Brain microvascular endothelial cell (primary cell): ENCODE measurements around the gene HMOX2.

Experiments
- DNase-seq: peaks from one replicate; pipeline ENCODE4 v3.0.0-alpha.2; 2020
- H3K27ac ChIP-seq: fragments of 250-450 bp; sonication (Bioruptor Pico); 2 replicates; pipeline ENCODE4 v1.5.1; 2020; ENCODE audit warnings: mild to moderate bottlenecking, moderate library complexity
- H3K27me3 ChIP-seq: fragments of 250-450 bp; sonication (Bioruptor Pico); replicated peaks from 2 replicates; pipeline ENCODE4 v1.5.1; 2020; ENCODE audit warnings: mild to moderate bottlenecking
- H3K36me3 ChIP-seq: fragments of 250-450 bp; sonication (Bioruptor Pico); replicated peaks from 2 replicates; pipeline ENCODE4 v1.5.1; 2020; ENCODE audit warnings: mild to moderate bottlenecking
- H3K4me3 ChIP-seq: 2 replicates; pipeline ENCODE4 v1.5.1; 2011; ENCODE audit warnings: low read depth, mild to moderate bottlenecking, control low read depth, low read length, moderate library complexity
- CTCF ChIP-seq: IDR thresholded peaks from 2 replicates; pipeline ENCODE4 v1.5.1; 2011; ENCODE audit warnings: low read depth, mild to moderate bottlenecking, moderate library complexity, low read length, control low read depth, inconsistent platforms; ENCODE audit errors: missing control alignments
- in situ Hi-C: cut with HindIII; loops from 2 replicates; pipeline ENCODE4 v1.10.0; 2017; ENCODE audit warnings: low sequenced_read_pairs, low pct_ligation_motif_present

The HMOX2 gene

DNA sequence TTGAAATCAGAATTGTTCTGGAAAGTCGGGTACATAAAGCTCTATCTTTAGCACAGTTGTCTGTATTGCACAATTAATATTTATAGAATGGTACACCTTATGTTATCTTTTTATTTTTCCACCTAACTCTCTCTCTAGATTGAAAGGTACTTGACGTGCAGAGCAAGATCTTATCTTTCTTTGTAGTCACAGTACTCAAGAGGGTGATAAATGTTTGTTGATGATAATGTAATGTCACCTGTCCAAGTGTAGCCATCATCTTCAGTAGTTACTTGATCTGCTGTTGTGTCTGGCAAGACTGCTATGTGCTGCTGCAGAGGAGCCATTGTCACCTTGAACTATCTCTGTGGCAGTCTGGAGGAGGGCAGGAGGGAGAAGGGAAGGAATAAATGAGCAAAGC lies 5.3 kb downstream of the HMOX2 start:
- no peak overlapping the region for H3K27ac ChIP-seq
- DNase-seq: no peak
- H3K36me3 ChIP-seq: peaks cover 11% of the 10 kb centered on the region
- no peak overlapping the region for H3K4me3 ChIP-seq
- in situ Hi-C loops: no loop called here
- H3K27me3 ChIP-seq: no peaks in the 10 kb centered on the region
- no peak for TF ChIP-seq CTCF

DNA sequence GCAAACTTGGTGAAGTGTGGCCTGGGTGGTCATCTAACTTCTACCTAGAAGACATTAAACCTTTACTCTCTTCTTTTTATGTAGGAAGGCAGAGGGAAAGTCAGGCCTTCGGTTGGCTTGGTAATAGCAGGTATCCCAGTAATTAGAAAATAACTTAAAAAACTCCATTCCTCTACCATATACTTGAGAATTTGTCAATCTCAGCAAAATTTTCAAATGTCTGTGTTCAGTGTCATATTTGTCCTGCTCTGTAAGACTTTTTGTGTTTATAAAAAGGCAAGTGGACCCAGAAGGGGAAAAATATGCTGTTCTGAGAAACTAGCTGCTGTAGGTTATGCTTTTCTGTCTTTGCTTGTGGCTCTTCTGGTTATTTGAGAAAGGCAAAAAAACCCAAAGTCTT lies 5.8 kb downstream of the HMOX2 start:
- TF ChIP-seq CTCF: no peak
- H3K27ac ChIP-seq: no peak overlapping the region
- no peaks in the 10 kb centered on the region for H3K27me3 ChIP-seq
- DNase-seq: no peak
- in situ Hi-C loops: no loop called here
- H3K4me3 ChIP-seq: no peak overlapping the region
- peaks cover 11% of the 10 kb centered on the region for H3K36me3 ChIP-seq

- H3K27me3 ChIP-seq: no peaks in the 10 kb centered on the region
- no peak for DNase-seq
- H3K36me3 ChIP-seq: peaks cover 11% of the 10 kb centered on the region
- no peak overlapping the region for H3K27ac ChIP-seq
- in situ Hi-C loops: no loop called here
- no peak overlapping the region for H3K4me3 ChIP-seq
- TF ChIP-seq CTCF: no peak
Measured at GRCh38 chr16:4486126-4486893, 10.1 kb downstream of the HMOX2 start.

GRCh38 chr16:4487955-4488498 lies 11.8 kb downstream of the HMOX2 start:
- in situ Hi-C loops: no loop called here
- DNase-seq: no peak

GRCh38 chr16:4488499-4488967 lies 12.3 kb downstream of the HMOX2 start:
- no peak for DNase-seq
- Histone ChIP-seq H3K4me3 (no peak overlapping the region), H3K36me3 (peaks cover 11% of the 10 kb centered on the region), H3K27me3 (no peaks in the 10 kb centered on the region), H3K27ac (peak overlapping the region; percentile 48)
- in situ Hi-C loops: no loop called here
- no peak for TF ChIP-seq CTCF

More at GRCh38 chr16:4487955-4488498, 11.8 kb downstream of the HMOX2 start:
- Histone ChIP-seq H3K36me3 (peaks cover 11% of the 10 kb centered on the region), H3K4me3 (no peak overlapping the region), H3K27ac (peak overlapping the region; percentile 48), H3K27me3 (no peaks in the 10 kb centered on the region)
- no peak for TF ChIP-seq CTCF

DNA sequence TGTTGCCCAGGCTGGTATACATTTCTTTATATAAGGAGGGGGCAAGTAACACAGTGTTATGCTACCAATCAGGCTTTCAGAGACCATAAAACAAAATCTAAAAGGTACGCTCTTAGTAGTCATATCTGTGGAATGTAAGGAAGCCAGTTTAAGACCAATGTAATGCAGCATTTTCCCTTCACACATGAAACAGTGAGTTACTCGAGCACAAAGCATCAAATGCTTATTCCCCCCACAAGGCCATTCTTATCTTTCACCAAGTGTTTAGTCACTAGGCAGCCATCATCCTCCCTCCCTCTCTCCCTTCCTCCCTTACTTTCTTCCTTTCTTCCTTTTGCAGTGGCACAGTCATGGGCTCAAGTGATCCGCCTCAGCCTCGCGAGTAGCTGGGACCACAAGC lies 12.8 kb downstream of the HMOX2 start:
- DNase-seq: peak; percentile 77
- Histone ChIP-seq H3K27ac (peak overlapping the region; percentile 48), H3K36me3 (peaks cover 7% of the 10 kb centered on the region), H3K27me3 (no peaks in the 10 kb centered on the region), H3K4me3 (no peak overlapping the region)
- TF ChIP-seq CTCF: no peak
- in situ Hi-C loops: no loop called here
